ENCODE data around the gene APOD. TPM values are rescaled to one million over a fixed set of nuclear protein-coding genes. Genes with fewer than 3 reads are reported as not detected.
"Not testable (repeated sequence)": the region's sequence is repeated elsewhere in the genome, so short reads cannot be mapped to it uniquely, and the experiment has no call there.

Gene APOD
- total and polyA plus RNA-seq, 7 donors = 265 to 629 (median 370) TPM

- H3K27ac ChIP-seq = no peak overlapping the region
- no peaks in the 10 kb centered on the region for H3K27me3 ChIP-seq (ENCODE audit: insufficient read depth in 3 of 3, low read length in 2 of 3)
- no peak overlapping the region for H3K4me3 ChIP-seq
- intact Hi-C loops (cut with DNase I) = no loop called here
- H3K9me3 ChIP-seq = no peaks in the 10 kb centered on the region
- ATAC-seq (peak in 1 of 4 donors; percentile 66), DNase-seq (peak; percentile 48 to 81)
- no peak for TF ChIP-seq CTCF (IDR thresholded peaks at IDR 0.05)
- no peaks in the 10 kb centered on the region for H3K4me1 ChIP-seq
- WGBS, 3 donors = 64 to 65% (median 65%) methylated on average over 7 to 8 of the region's 8 CpGs
- H3K36me3 ChIP-seq (ENCODE audit: insufficient read depth in 1 of 2, low read depth in 1 of 2) = no peaks in the 10 kb centered on the region
These were observed 28.5 kb upstream of the APOD start for GRCh38 chr3:195612075-195612800.

DNA sequence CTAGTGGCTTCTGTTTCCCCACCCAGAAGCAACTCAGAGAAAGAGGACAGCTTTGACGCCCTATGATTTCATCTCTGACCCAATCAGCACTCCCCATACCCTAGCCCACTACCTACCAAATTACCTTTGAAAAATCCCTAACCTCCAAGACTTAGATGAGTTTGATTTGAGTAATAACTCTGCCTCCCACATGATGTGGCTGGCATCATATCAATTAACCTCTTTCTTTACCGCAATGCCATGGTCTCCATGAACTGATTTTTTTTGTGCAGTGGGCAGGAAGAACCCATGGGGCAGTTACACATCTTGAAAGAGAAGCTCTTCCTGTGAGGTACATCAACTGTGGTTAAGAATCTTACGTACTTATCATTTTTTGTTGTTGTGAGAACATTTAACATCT lies 25.5 kb upstream of the APOD start:
- ATAC-seq (no peak), DNase-seq (no peak)
- Histone ChIP-seq H3K27me3 (ENCODE audit: insufficient read depth in 3 of 3, low read length in 2 of 3) (no peaks in the 10 kb centered on the region), H3K36me3 (ENCODE audit: insufficient read depth in 1 of 2, low read depth in 1 of 2) (no peaks in the 10 kb centered on the region), H3K9me3 (no peaks in the 10 kb centered on the region), H3K4me1 (no peaks in the 10 kb centered on the region), H3K27ac (no peak overlapping the region), H3K4me3 (no peak overlapping the region)
- no peak for TF ChIP-seq CTCF (IDR thresholded peaks at IDR 0.05)
- 87 to 88% (median 88%) methylated on average over 3 of the region's 3 CpGs for WGBS, 3 donors
- intact Hi-C loops (cut with DNase I) = no loop called here

DNA sequence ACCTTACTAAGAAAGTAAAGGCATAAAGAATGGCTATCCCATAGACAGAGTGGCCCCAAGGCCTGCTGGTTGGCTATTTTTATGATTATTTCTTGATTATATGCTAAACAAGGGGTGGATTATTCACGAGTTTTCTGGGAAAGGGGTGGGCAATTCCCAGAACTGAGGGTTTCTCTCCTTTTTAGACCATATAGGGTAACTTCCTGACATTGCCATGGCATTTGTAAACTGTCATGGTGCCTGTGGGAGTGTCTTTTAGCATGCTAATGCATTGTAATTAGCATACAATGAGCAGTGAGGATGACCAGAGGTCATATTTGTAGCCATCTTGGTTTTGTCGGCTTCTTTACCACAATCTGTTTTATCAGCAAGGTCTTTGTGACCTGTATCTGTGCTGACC lies 18.0 kb upstream of the APOD start:
- H3K27ac ChIP-seq; H3K4me3 ChIP-seq; intact Hi-C loops (cut with DNase I); ATAC-seq; H3K9me3 ChIP-seq; DNase-seq; H3K4me1 ChIP-seq; H3K36me3 ChIP-seq (ENCODE audit: insufficient read depth in 1 of 2, low read depth in 1 of 2); H3K27me3 ChIP-seq (ENCODE audit: insufficient read depth in 3 of 3, low read length in 2 of 3): not testable (repeated sequence)
- WGBS, 3 donors = 83 to 89% (median 87%) methylated on average over 2 of the region's 2 CpGs

DNA sequence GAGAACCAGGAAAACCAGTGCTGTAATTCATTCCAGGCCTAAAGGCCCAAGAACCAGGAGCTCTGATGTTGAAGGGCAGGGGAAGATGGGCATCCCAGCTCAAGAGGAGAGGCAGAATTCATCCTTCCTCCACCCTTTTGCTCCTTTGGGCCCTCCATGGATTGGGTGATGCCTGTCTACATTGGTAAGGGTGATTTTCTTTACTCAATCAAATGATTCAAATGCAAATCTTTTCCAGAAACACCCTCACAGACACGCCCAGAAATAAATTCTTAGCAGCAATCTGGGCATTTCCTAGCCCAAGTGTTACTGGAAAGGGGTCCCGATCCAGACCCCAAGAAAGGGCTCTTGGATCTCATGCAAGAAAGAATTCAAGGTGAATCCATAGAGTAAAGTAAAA lies 17.6 kb upstream of the APOD start:
- DNase-seq = no peak
- no peak for ATAC-seq
- no peak for TF ChIP-seq CTCF (IDR thresholded peaks at IDR 0.05)
- intact Hi-C loops (cut with DNase I) = no loop called here
- Histone ChIP-seq H3K36me3 (ENCODE audit: insufficient read depth in 1 of 2, low read depth in 1 of 2) (no peaks in the 10 kb centered on the region), H3K9me3 (no peaks in the 10 kb centered on the region), H3K4me3 (no peak overlapping the region), H3K4me1 (peaks cover under 1% of the 10 kb centered on the region), H3K27ac (no peak overlapping the region), H3K27me3 (ENCODE audit: insufficient read depth in 3 of 3, low read length in 2 of 3) (no peaks in the 10 kb centered on the region)
- WGBS, 3 donors = 94 to 98% (median 96%) methylated on average over 2 of the region's 2 CpGs

DNA sequence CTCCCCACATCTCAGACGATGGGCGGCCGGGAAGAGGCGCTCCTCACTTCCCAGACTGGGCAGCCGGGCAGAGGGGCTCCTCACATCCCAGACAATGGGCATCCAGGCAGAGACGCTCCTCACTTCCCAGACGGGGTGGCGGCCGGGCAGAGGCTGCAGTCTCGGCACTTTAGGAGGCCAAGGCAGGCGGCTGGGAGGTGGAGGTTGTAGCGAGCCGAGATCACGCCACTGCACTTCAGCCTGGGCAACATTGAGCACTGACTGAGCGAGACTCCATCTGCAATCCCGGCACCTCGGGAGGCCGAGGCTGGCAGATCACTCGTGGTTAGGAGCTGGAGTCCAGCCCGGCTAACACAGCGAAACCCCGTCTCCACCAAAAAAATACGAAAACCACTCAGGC lies 16.2 kb upstream of the APOD start:
- H3K36me3 ChIP-seq (ENCODE audit: insufficient read depth in 1 of 2, low read depth in 1 of 2); DNase-seq; H3K9me3 ChIP-seq; H3K27ac ChIP-seq; H3K27me3 ChIP-seq (ENCODE audit: insufficient read depth in 3 of 3, low read length in 2 of 3); H3K4me3 ChIP-seq; H3K4me1 ChIP-seq; intact Hi-C loops (cut with DNase I); ATAC-seq: not testable (repeated sequence)
- 91 to 92% (median 91%) methylated on average over 13 to 23 of the region's 23 CpGs for WGBS, 3 donors

DNA sequence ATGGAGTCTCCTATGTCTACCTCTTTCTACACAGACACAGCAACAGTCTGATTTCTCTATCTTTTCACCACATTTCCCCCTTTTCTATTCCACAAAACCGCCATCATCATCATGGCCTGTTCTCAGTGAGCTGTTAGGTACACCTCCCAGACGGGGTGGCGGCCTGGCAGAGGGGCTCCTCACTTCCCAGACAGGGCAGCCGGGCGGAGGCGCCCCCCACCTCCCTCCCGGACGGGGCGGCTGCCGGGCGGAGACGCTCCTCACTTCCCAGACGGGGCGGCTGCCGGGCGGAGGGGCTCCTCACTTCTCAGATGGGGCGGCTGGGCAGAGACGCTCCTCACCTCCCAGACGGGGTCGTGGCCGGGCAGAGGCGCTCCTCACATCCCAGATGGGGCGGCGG lies 15.8 kb upstream of the APOD start:
- H3K4me3 ChIP-seq; DNase-seq; H3K27me3 ChIP-seq (ENCODE audit: insufficient read depth in 3 of 3, low read length in 2 of 3); intact Hi-C loops (cut with DNase I); ATAC-seq; H3K9me3 ChIP-seq; H3K4me1 ChIP-seq; H3K27ac ChIP-seq; H3K36me3 ChIP-seq (ENCODE audit: insufficient read depth in 1 of 2, low read depth in 1 of 2): not testable (repeated sequence)
- WGBS, 3 donors = 89 to 91% (median 90%) methylated on average over 11 to 21 of the region's 24 CpGs

Data from psoas muscle (tissue), 8 donors.